K562 (cell line): Measurements from ENCODE around the gene CDHR1. TPM values are rescaled to one million over a fixed set of nuclear protein-coding genes. Genes with fewer than 3 reads are reported as not detected.

Experiments used
- ATAC-seq: fragments of 200-7000 bp; cut with Tn5 transposase; 3 replicates; pipeline ENCODE4 v1.9.1; 2020; ENCODE audit warnings: moderate library complexity
- BruUV-seq: library from RNA; stranded (reverse); fragments of 400-500 nt; replicated peaks from 2 replicates; lab custom pipeline; 2021; lab: Mats Ljungman, UMichigan
- CTCF ChIA-PET: fragments of 300-600 bp; formaldehyde crosslinking; extraction: SDS; loops from one replicate; lab custom pipeline; 2021; ENCODE audit warnings: low intra/inter-chr PET ratio; lab: Yijun Ruan, JAX
- POLR2A ChIA-PET: fragments of 300-600, 350-650 bp; sonication (Branson Sonifier 250); formaldehyde crosslinking; extraction: SDS; loops from one replicate; lab custom pipeline; 2021; ENCODE audit warnings: antibody characterized with exemption, inconsistent platforms; lab: Yijun Ruan, JAX
- DNase-seq, 4 experiments: peaks; one replicate each; pipeline versions ENCODE4 v3.0.0 to v3.0.0-alpha.2; 2011 to 2018; ENCODE audit warnings: low spot score in 3 of 4, mixed read lengths in 3 of 4; ENCODE audit errors: extremely low read depth in 1 of 4
- FAIRE-seq: peaks from 2 replicates; lab custom pipeline; 2011; peaks lifted over from hg19 to GRCh38; lab: Jason Lieb, UNC
- H2AFZ ChIP-seq: 2 replicates; pipeline ENCODE4 v1.6.0; 2011; ENCODE audit warnings: low read depth, low read length, control low read depth, inconsistent platforms
- H3K27ac ChIP-seq: fragments of 200-600 bp; 3 replicates; pipeline ENCODE4 v1.8.0; 2011; ENCODE audit warnings: low read depth, mild to moderate bottlenecking, control low read depth, inconsistent platforms, low read length, moderate library complexity, mixed read lengths; ENCODE audit errors: extremely low read depth
- H3K27me3 ChIP-seq, 2 experiments: fragments of 300-600 bp in 1 of 2; 2 replicates in 1 of 2; 3 replicates in 1 of 2; pipeline versions ENCODE4 v1.6.0 to v1.8.0; 2011; ENCODE audit warnings: inconsistent platforms in 2 of 2, low read length in 2 of 2, mild to moderate bottlenecking in 1 of 2, mixed read lengths in 1 of 2, moderate library complexity in 1 of 2; ENCODE audit not compliant: control insufficient read depth in 2 of 2, insufficient read depth in 2 of 2
- H3K36me3 ChIP-seq: fragments of 300-600 bp; 3 replicates; pipeline ENCODE4 v1.8.0; 2011; ENCODE audit warnings: mild to moderate bottlenecking, low read length, inconsistent platforms; ENCODE audit not compliant: control insufficient read depth, insufficient read depth
- H3K4me1 ChIP-seq, 2 experiments: fragments of 200-600 bp in 1 of 2; replicated peaks in 1 of 2; 2 replicates in 1 of 2; 3 replicates in 1 of 2; pipeline versions ENCODE4 v1.5.1 to v1.8.0; 2011; ENCODE audit warnings: inconsistent platforms in 2 of 2, low read length in 2 of 2, mild to moderate bottlenecking in 1 of 2, mixed read lengths in 1 of 2, moderate library complexity in 1 of 2; ENCODE audit not compliant: control insufficient read depth in 2 of 2, insufficient read depth in 2 of 2
- H3K4me2 ChIP-seq: 2 replicates; pipeline ENCODE4 v1.6.1; 2011; ENCODE audit warnings: low read length, control low read depth, inconsistent platforms, mixed read lengths; ENCODE audit not compliant: insufficient read depth
- H3K4me3 ChIP-seq: fragments of 200-600 bp; sonication (generic), shearing (Covaris generic); 2 replicates; pipeline ENCODE4 v1.5.1; 2016; ENCODE audit warnings: control low read depth, inconsistent platforms
- H3K79me2 ChIP-seq: fragments of 200-600 bp; 3 replicates; pipeline ENCODE4 v1.8.0; 2011; ENCODE audit warnings: low read length, inconsistent platforms; ENCODE audit not compliant: control insufficient read depth, insufficient read depth
- H3K9ac ChIP-seq, 2 experiments: 2 replicates each; pipeline versions ENCODE4 v1.6.0 to v1.6.1; 2011; ENCODE audit warnings: low read depth in 2 of 2, low read length in 2 of 2, control low read depth in 1 of 2, inconsistent platforms in 1 of 2, mild to moderate bottlenecking in 1 of 2, mixed read lengths in 1 of 2; ENCODE audit not compliant: insufficient read depth in 1 of 2
- H3K9me1 ChIP-seq: one replicate; pipeline ENCODE4 v1.6.0; 2011; ENCODE audit warnings: inconsistent platforms, mild to moderate bottlenecking, low read length, moderate library complexity; ENCODE audit not compliant: control insufficient read depth, insufficient read depth
- H3K9me3 ChIP-seq: replicated peaks from 2 replicates; pipeline ENCODE4 v1.5.1; 2011; ENCODE audit warnings: low read depth, low read length, inconsistent platforms; ENCODE audit not compliant: control insufficient read depth, insufficient read depth
- H4K20me1 ChIP-seq: replicated peaks from 2 replicates; pipeline ENCODE4 v1.6.1; 2011; ENCODE audit warnings: low read length, inconsistent platforms, mixed read lengths; ENCODE audit not compliant: control insufficient read depth, insufficient read depth
- ARID3A ChIP-seq: IDR thresholded peaks from 2 replicates; pipeline ENCODE4 v1.6.1; 2012; ENCODE audit warnings: low read depth, low read length, improper control_type of control experiment, borderline replicate concordance
- BDP1 ChIP-seq: IDR thresholded peaks from 3 replicates; pipeline ENCODE4 v1.6.1; 2011; ENCODE audit not compliant: insufficient read length, insufficient read depth
- FOXM1 ChIP-seq, 2 experiments: fragments of 450-650 bp in 1 of 2; sonication (generic) in 1 of 2; formaldehyde crosslinking in 1 of 2; IDR thresholded peaks; 2 replicates each; pipeline versions ENCODE4 v1.6.1 to v1.9.0; 2017 to 2022; ENCODE audit warnings: low read depth in 2 of 2, mild to moderate bottlenecking in 2 of 2, missing genetic modification reagents in 1 of 2, moderate library complexity in 1 of 2
- HDAC8 ChIP-seq: fragments of 450-650 bp; IDR thresholded peaks from 2 replicates; pipeline ENCODE4 v1.6.1; 2016; ENCODE audit warnings: mild to moderate bottlenecking, missing genetic modification characterization, moderate library complexity, missing compliant biosample characterization
- HIVEP1 ChIP-seq: fragments of 250-450 bp; sonication (Bioruptor Pico); IDR thresholded peaks from 2 replicates; pipeline ENCODE4 v1.4.0; 2020; ENCODE audit warnings: mild to moderate bottlenecking
- MAFK ChIP-seq: IDR thresholded peaks from 2 replicates; pipeline ENCODE4 v1.6.1; 2011; ENCODE audit warnings: low read length, improper control_type of control experiment
- MIER1 ChIP-seq: fragments of 450-650 bp; IDR thresholded peaks from 2 replicates; pipeline ENCODE4 v1.6.1; 2016; ENCODE audit warnings: antibody characterized with exemption, mild to moderate bottlenecking, low read depth
- PHB ChIP-seq: fragments of 250-450 bp; sonication (Bioruptor Pico); IDR thresholded peaks from 2 replicates; pipeline ENCODE4 v1.5.0; 2021
- POLR3A ChIP-seq: IDR thresholded peaks from 2 replicates; pipeline ENCODE4 v1.6.1; 2011; ENCODE audit warnings: borderline replicate concordance, mild to moderate bottlenecking, moderate library complexity; ENCODE audit not compliant: insufficient read length, insufficient read depth; ENCODE audit errors: extremely low read depth
- RFX1 ChIP-seq: fragments of 450-650 bp; IDR thresholded peaks from 2 replicates; pipeline ENCODE4 v1.6.1; 2016; ENCODE audit warnings: mild to moderate bottlenecking, moderate library complexity
- RREB1 ChIP-seq: fragments of 250-450 bp; sonication (Bioruptor Pico); IDR thresholded peaks from 2 replicates; pipeline ENCODE4 v1.4.0; 2020
- SUPT5H ChIP-seq: fragments of 450-650 bp; IDR thresholded peaks from 2 replicates; pipeline ENCODE4 v1.6.1; 2016
- ZNF584 ChIP-seq: fragments of 200-800 bp; sonication (Bioruptor generic); IDR thresholded peaks from 2 replicates; pipeline ENCODE4 v1.6.1; 2016; ENCODE audit warnings: low read depth, mild to moderate bottlenecking, missing genetic modification characterization, missing compliant biosample characterization
- ZNF644 ChIP-seq: fragments of 200-800 bp; sonication (Bioruptor generic); IDR thresholded peaks from 2 replicates; pipeline ENCODE4 v1.6.1; 2016; ENCODE audit warnings: low read depth, missing genetic modification characterization, missing compliant biosample characterization
- WGBS: fragments of 100-300 bp; shearing (Covaris generic); methylation state at CpG from one replicate; pipeline ENCODE4 v1.1.6; 2016; ENCODE audit warnings: low coverage, mixed read lengths; ENCODE audit not compliant: insufficient coverage; ENCODE audit errors: missing lambda C conversion rate; 5-methylcytosine and 5-hydroxymethylcytosine counted together
- in situ Hi-C: fragments of 300-500 bp; cut with MboI; formaldehyde crosslinking; loops from 4 replicates; pipeline ENCODE4 v1.15.0; 2018; ENCODE audit warnings: inconsistent platforms, mixed read lengths
- intact Hi-C: fragments of 100-400 bp; cut with micrococcal nuclease; formaldehyde crosslinking; loops from 2 replicates; pipeline ENCODE4 v1.14.2; 2022
- polyA plus RNA-seq, 8 experiments: library from polyadenylated mRNA; depleted of rRNA in 4 of 8; stranded (reverse) in 5 of 8; unstranded in 3 of 8; fragments of >200 nt; fragmentation: Nextera tagmentation in 2 of 8; fragmentation: Illumina TruSeq in 1 of 8; extraction: Ambion mirVana in 2 of 8; extraction: Trizol in 1 of 8; gene quantifications; 2 replicates each; pipeline versions ENCODE4 v1.2.1 to v1.2.3, GENCODE V29; 2011 to 2014; ENCODE audit warnings: inconsistent platforms in 1 of 8, missing spikeins in 1 of 8
- total RNA-seq, 7 experiments: library from RNA; depleted of rRNA in 6 of 7; stranded (reverse); fragments of >200 nt in 6 of 7; fragmentation: Illumina TruSeq in 2 of 7; extraction: Trizol in 2 of 7; gene quantifications; 2 replicates each; pipeline versions ENCODE4 v1.2.1 to v1.2.3, GENCODE V29; 2011 to 2021; ENCODE audit warnings: low replicate concordance in 1 of 7

The CDHR1 gene
- total and polyA plus RNA-seq, 9 of the 15 experiments (the other 6 are each of a cell fraction or from before 2014, with no cell fraction given), result 0.03 to 0.99 (median 0.20) TPM

- ChIA-PET POLR2A (no interaction called here), CTCF (no interaction called here)
- no peak for DNase-seq
- BruUV-seq, result no TSS peak
- Histone ChIP-seq H3K36me3 (no peaks in the 10 kb centered on the region), H3K9me3 (no peaks in the 10 kb centered on the region), H3K4me3 (no peak overlapping the region), H3K9me1 (no peaks in the 10 kb centered on the region), H3K4me1 (no peaks in the 10 kb centered on the region), H3K27me3 (peaks cover 0 to 21% of the 10 kb centered on the region in 2 experiments; a peak in 3 of 5 replicates), H3K79me2 (no peaks in the 10 kb centered on the region), H3K4me2 (no peak overlapping the region), H3K27ac (no peak overlapping the region), H3K9ac (no peak overlapping the region)
- no peak for ATAC-seq
- in situ Hi-C loops, result no loop called here
- intact Hi-C loops, result no loop called here
- FAIRE-seq, result no peak
- 0% methylated on average over 3 of the region's 3 CpGs for WGBS
- no peak for TF ChIP-seq BDP1
- TF ChIP-seq RFX1, result no peak
- no peak for TF ChIP-seq SUPT5H
- TF ChIP-seq MAFK, result no peak
- TF ChIP-seq POLR3A, result no peak
- TF ChIP-seq ARID3A, result no peak
- TF ChIP-seq HIVEP1, result no peak
- no peak for TF ChIP-seq FOXM1 (IDR thresholded peaks at IDR 0.05; ENCODE audit: low read depth)
- no peak for TF ChIP-seq FOXM1 (CRISPR knock-in tag; IDR thresholded peaks at IDR 0.05; ENCODE audit: low read depth)
- TF ChIP-seq ZNF644 (tag), result no peak
- no peak for TF ChIP-seq RREB1 (CRISPR knock-in tag)
- TF ChIP-seq PHB (CRISPR knock-in tag), result no peak
- TF ChIP-seq MIER1, result no peak
- no peak for TF ChIP-seq HDAC8 (tag)
- no peak for TF ChIP-seq ZNF584
- TF ChIP-seq, all 486 proteins: peak for 0
- Histone ChIP-seq H2AFZ (no peak overlapping the region), H4K20me1 (no peaks in the 10 kb centered on the region)
Observed at GRCh38 chr10:84226616-84227015, 32.3 kb downstream of the CDHR1 start.
